GM19468 (cell line): ENCODE data around the gene TARBP2.
A peak's percentile ranks its signal among the peaks of the same experiment; 100 is the strongest.

ENCODE experiments used
- ATAC-seq: cut with Tn5 transposase; IDR thresholded peaks from one replicate; pipeline ENCODE4 v1.9.1; 2021; ENCODE audit warnings: mild to moderate bottlenecking, moderate library complexity, moderate number of reproducible peaks; ENCODE audit not compliant: unreplicated experiment; ENCODE audit errors: extremely low read depth

Gene TARBP2

GRCh38 chr12:53500776-53501614 lies at the start of gene TARBP2:
Gene TARBP2, plus strand, starts transcription at chr12:53501283. Its CDS starts 126 bp downstream, at chr12:53501409.
- ATAC-seq: peak; percentile 60

- ATAC-seq: peak; percentile 68
Measured at GRCh38 chr12:53451661-53452158, 49.4 kb upstream of the TARBP2 start, which contains the start of gene PCBP2. Gene PCBP2, plus strand, starts transcription at chr12:53452102. Its CDS starts 2,699 bp downstream, at chr12:53454801.

GRCh38 chr12:53452159-53453077 lies 48.7 kb upstream of the TARBP2 start:
- no peak for ATAC-seq

GRCh38 chr12:53453953-53454640 lies 47.0 kb upstream of the TARBP2 start:
- ATAC-seq: no peak

- ATAC-seq: no peak
Measured at GRCh38 chr12:53454707-53455106, 46.4 kb upstream of the TARBP2 start.

- ATAC-seq: no peak
Measured at GRCh38 chr12:53456654-53457366, 44.3 kb upstream of the TARBP2 start.

- ATAC-seq: no peak
Measured at GRCh38 chr12:53459097-53459496, 42.0 kb upstream of the TARBP2 start.

- no peak for ATAC-seq
Measured at GRCh38 chr12:53461059-53461458, 40.0 kb upstream of the TARBP2 start.

GRCh38 chr12:53461591-53461990 lies 39.5 kb upstream of the TARBP2 start:
- ATAC-seq: no peak

GRCh38 chr12:53462935-53463334 lies 38.1 kb upstream of the TARBP2 start:
- no peak for ATAC-seq

GRCh38 chr12:53463802-53464560 lies 37.1 kb upstream of the TARBP2 start:
- ATAC-seq: no peak

GRCh38 chr12:53464685-53465418 lies 36.2 kb upstream of the TARBP2 start:
- ATAC-seq: no peak

- no peak for ATAC-seq
Measured at GRCh38 chr12:53465679-53466078, 35.4 kb upstream of the TARBP2 start.

- ATAC-seq: no peak
Measured at GRCh38 chr12:53466640-53467039, 34.4 kb upstream of the TARBP2 start.

- ATAC-seq: no peak
Measured at GRCh38 chr12:53467082-53467481, 34.0 kb upstream of the TARBP2 start.

GRCh38 chr12:53467880-53468279 lies 33.2 kb upstream of the TARBP2 start:
- ATAC-seq: no peak

- ATAC-seq: no peak
Measured at GRCh38 chr12:53468282-53468681, 32.8 kb upstream of the TARBP2 start.

- ATAC-seq: no peak
Measured at GRCh38 chr12:53472056-53472582, 29.0 kb upstream of the TARBP2 start.
